K562 (cell line): ENCODE results near the gene STK36. TPM values are rescaled to one million over a fixed set of nuclear protein-coding genes. Genes with fewer than 3 reads are reported as not detected.

Source experiments
- ATAC-seq: fragments of 200-7000 bp; cut with Tn5 transposase; 3 replicates; pipeline ENCODE4 v1.9.1; 2020; ENCODE audit warnings: moderate library complexity
- BruUV-seq: library from RNA; stranded (reverse); fragments of 400-500 nt; replicated peaks from 2 replicates; lab custom pipeline; 2021; lab: Mats Ljungman, UMichigan
- CTCF ChIA-PET: fragments of 300-600 bp; formaldehyde crosslinking; extraction: SDS; loops from one replicate; lab custom pipeline; 2021; ENCODE audit warnings: low intra/inter-chr PET ratio; lab: Yijun Ruan, JAX
- POLR2A ChIA-PET: fragments of 300-600, 350-650 bp; sonication (Branson Sonifier 250); formaldehyde crosslinking; extraction: SDS; loops from one replicate; lab custom pipeline; 2021; ENCODE audit warnings: antibody characterized with exemption, inconsistent platforms; lab: Yijun Ruan, JAX
- DNase-seq, 4 experiments: peaks; one replicate each; pipeline versions ENCODE4 v3.0.0 to v3.0.0-alpha.2; 2011 to 2018; ENCODE audit warnings: low spot score in 3 of 4, mixed read lengths in 3 of 4; ENCODE audit errors: extremely low read depth in 1 of 4
- FAIRE-seq: peaks from 2 replicates; lab custom pipeline; 2011; peaks lifted over from hg19 to GRCh38; lab: Jason Lieb, UNC
- H2AFZ ChIP-seq: 2 replicates; pipeline ENCODE4 v1.6.0; 2011; ENCODE audit warnings: low read depth, low read length, control low read depth, inconsistent platforms
- H3K27ac ChIP-seq: fragments of 200-600 bp; 3 replicates; pipeline ENCODE4 v1.8.0; 2011; ENCODE audit warnings: low read depth, mild to moderate bottlenecking, control low read depth, inconsistent platforms, low read length, moderate library complexity, mixed read lengths; ENCODE audit errors: extremely low read depth
- H3K27me3 ChIP-seq, 2 experiments: fragments of 300-600 bp in 1 of 2; 2 replicates in 1 of 2; 3 replicates in 1 of 2; pipeline versions ENCODE4 v1.6.0 to v1.8.0; 2011; ENCODE audit warnings: inconsistent platforms in 2 of 2, low read length in 2 of 2, mild to moderate bottlenecking in 1 of 2, mixed read lengths in 1 of 2, moderate library complexity in 1 of 2; ENCODE audit not compliant: control insufficient read depth in 2 of 2, insufficient read depth in 2 of 2
- H3K36me3 ChIP-seq: fragments of 300-600 bp; 3 replicates; pipeline ENCODE4 v1.8.0; 2011; ENCODE audit warnings: mild to moderate bottlenecking, low read length, inconsistent platforms; ENCODE audit not compliant: control insufficient read depth, insufficient read depth
- H3K4me1 ChIP-seq, 2 experiments: fragments of 200-600 bp in 1 of 2; replicated peaks in 1 of 2; 2 replicates in 1 of 2; 3 replicates in 1 of 2; pipeline versions ENCODE4 v1.5.1 to v1.8.0; 2011; ENCODE audit warnings: inconsistent platforms in 2 of 2, low read length in 2 of 2, mild to moderate bottlenecking in 1 of 2, mixed read lengths in 1 of 2, moderate library complexity in 1 of 2; ENCODE audit not compliant: control insufficient read depth in 2 of 2, insufficient read depth in 2 of 2
- H3K4me2 ChIP-seq: 2 replicates; pipeline ENCODE4 v1.6.1; 2011; ENCODE audit warnings: low read length, control low read depth, inconsistent platforms, mixed read lengths; ENCODE audit not compliant: insufficient read depth
- H3K4me3 ChIP-seq: fragments of 200-600 bp; sonication (generic), shearing (Covaris generic); 2 replicates; pipeline ENCODE4 v1.5.1; 2016; ENCODE audit warnings: control low read depth, inconsistent platforms
- H3K79me2 ChIP-seq: fragments of 200-600 bp; 3 replicates; pipeline ENCODE4 v1.8.0; 2011; ENCODE audit warnings: low read length, inconsistent platforms; ENCODE audit not compliant: control insufficient read depth, insufficient read depth
- H3K9ac ChIP-seq, 2 experiments: 2 replicates each; pipeline versions ENCODE4 v1.6.0 to v1.6.1; 2011; ENCODE audit warnings: low read depth in 2 of 2, low read length in 2 of 2, control low read depth in 1 of 2, inconsistent platforms in 1 of 2, mild to moderate bottlenecking in 1 of 2, mixed read lengths in 1 of 2; ENCODE audit not compliant: insufficient read depth in 1 of 2
- H3K9me1 ChIP-seq: one replicate; pipeline ENCODE4 v1.6.0; 2011; ENCODE audit warnings: inconsistent platforms, mild to moderate bottlenecking, low read length, moderate library complexity; ENCODE audit not compliant: control insufficient read depth, insufficient read depth
- H3K9me3 ChIP-seq: replicated peaks from 2 replicates; pipeline ENCODE4 v1.5.1; 2011; ENCODE audit warnings: low read depth, low read length, inconsistent platforms; ENCODE audit not compliant: control insufficient read depth, insufficient read depth
- H4K20me1 ChIP-seq: replicated peaks from 2 replicates; pipeline ENCODE4 v1.6.1; 2011; ENCODE audit warnings: low read length, inconsistent platforms, mixed read lengths; ENCODE audit not compliant: control insufficient read depth, insufficient read depth
- BCLAF1 ChIP-seq, 2 experiments: fragments of 450-650 bp in 1 of 2; IDR thresholded peaks; 2 replicates each; pipeline ENCODE4 v1.6.1; 2011 to 2017; ENCODE audit warnings: low read depth in 2 of 2, antibody characterized with exemption in 1 of 2, borderline replicate concordance in 1 of 2, low read length in 1 of 2, mild to moderate bottlenecking in 1 of 2, mixed read lengths in 1 of 2; ENCODE audit not compliant: control insufficient read depth in 1 of 2
- CREB1 ChIP-seq, 2 experiments: sonication (generic) in 1 of 2; formaldehyde crosslinking in 1 of 2; IDR thresholded peaks; 2 replicates each; pipeline versions ENCODE4 v1.6.1 to v1.8.0; 2012 to 2022; ENCODE audit warnings: inconsistent platforms in 1 of 2, mild to moderate bottlenecking in 1 of 2, missing genetic modification reagents in 1 of 2, moderate library complexity in 1 of 2
- FOXK1 ChIP-seq: sonication (generic); formaldehyde crosslinking; IDR thresholded peaks from 2 replicates; pipeline ENCODE4 v1.8.0; 2022; ENCODE audit warnings: missing genetic modification reagents, mild to moderate bottlenecking, borderline replicate concordance
- NFIX ChIP-seq: fragments of 250-450 bp; sonication (Bioruptor Pico); IDR thresholded peaks from 2 replicates; pipeline ENCODE4 v1.4.0; 2020; ENCODE audit warnings: low read depth, mild to moderate bottlenecking, moderate library complexity
- NR2F6 ChIP-seq: fragments of 450-650 bp; formaldehyde crosslinking; IDR thresholded peaks from 2 replicates; pipeline ENCODE4 v1.4.0; 2020; ENCODE audit warnings: mild to moderate bottlenecking
- RB1 ChIP-seq: fragments of 450-650 bp; IDR thresholded peaks from 2 replicates; pipeline ENCODE4 v1.6.1; 2017; ENCODE audit warnings: low read depth, mild to moderate bottlenecking
- RBM15 ChIP-seq: fragments of 200-400 bp; formaldehyde crosslinking; IDR thresholded peaks from 2 replicates; pipeline ENCODE4 v1.6.1; 2018; ENCODE audit warnings: mild to moderate bottlenecking, low read length, moderate library complexity; ENCODE audit not compliant: insufficient read depth
- TOE1 ChIP-seq, 2 experiments: fragments of 450-650 bp in 1 of 2; sonication (generic) in 1 of 2; formaldehyde crosslinking in 1 of 2; IDR thresholded peaks; 2 replicates each; pipeline versions ENCODE4 v1.7.1 to v1.8.0; 2016 to 2022; ENCODE audit warnings: borderline replicate concordance in 2 of 2, mild to moderate bottlenecking in 2 of 2, antibody characterized with exemption in 1 of 2, inconsistent platforms in 1 of 2, low read depth in 1 of 2, missing genetic modification reagents in 1 of 2, moderate library complexity in 1 of 2
- WGBS: fragments of 100-300 bp; shearing (Covaris generic); methylation state at CpG from one replicate; pipeline ENCODE4 v1.1.6; 2016; ENCODE audit warnings: low coverage, mixed read lengths; ENCODE audit not compliant: insufficient coverage; ENCODE audit errors: missing lambda C conversion rate; 5-methylcytosine and 5-hydroxymethylcytosine counted together
- in situ Hi-C: fragments of 300-500 bp; cut with MboI; formaldehyde crosslinking; loops from 4 replicates; pipeline ENCODE4 v1.15.0; 2018; ENCODE audit warnings: inconsistent platforms, mixed read lengths
- intact Hi-C: fragments of 100-400 bp; cut with micrococcal nuclease; formaldehyde crosslinking; loops from 2 replicates; pipeline ENCODE4 v1.14.2; 2022
- polyA plus RNA-seq, 8 experiments: library from polyadenylated mRNA; depleted of rRNA in 4 of 8; stranded (reverse) in 5 of 8; unstranded in 3 of 8; fragments of >200 nt; fragmentation: Nextera tagmentation in 2 of 8; fragmentation: Illumina TruSeq in 1 of 8; extraction: Ambion mirVana in 2 of 8; extraction: Trizol in 1 of 8; gene quantifications; 2 replicates each; pipeline versions ENCODE4 v1.2.1 to v1.2.3, GENCODE V29; 2011 to 2014; ENCODE audit warnings: inconsistent platforms in 1 of 8, missing spikeins in 1 of 8
- total RNA-seq, 7 experiments: library from RNA; depleted of rRNA in 6 of 7; stranded (reverse); fragments of >200 nt in 6 of 7; fragmentation: Illumina TruSeq in 2 of 7; extraction: Trizol in 2 of 7; gene quantifications; 2 replicates each; pipeline versions ENCODE4 v1.2.1 to v1.2.3, GENCODE V29; 2011 to 2021; ENCODE audit warnings: low replicate concordance in 1 of 7

Gene STK36
- total and polyA plus RNA-seq, 9 of the 15 experiments (the other 6 are each of a cell fraction or from before 2014, with no cell fraction given): 3.5 to 12.4 (median 6.7) TPM

GRCh38 chr2:218655751-218656150, 16.1 kb upstream of the STK36 start:
- TF ChIP-seq BCLAF1 (IDR thresholded peaks at IDR 0.05; ENCODE audit: borderline replicate concordance in 1 of 2, control insufficient read depth in 1 of 2, low read depth in 2 of 2, low read length in 1 of 2): no peak
- no peak for TF ChIP-seq NR2F6 (CRISPR knock-in tag)
- no peak for TF ChIP-seq TOE1 (IDR thresholded peaks at IDR 0.05; ENCODE audit: borderline replicate concordance)
- TF ChIP-seq TOE1 (CRISPR knock-in tag; IDR thresholded peaks at IDR 0.05; ENCODE audit: borderline replicate concordance, low read depth): no peak
- no peak for TF ChIP-seq FOXK1
- no peak for TF ChIP-seq CREB1 (IDR thresholded peaks at IDR 0.05)
- TF ChIP-seq CREB1 (CRISPR knock-in tag; IDR thresholded peaks at IDR 0.05): no peak
- TF ChIP-seq NFIX (CRISPR knock-in tag): no peak
- no peak for TF ChIP-seq RB1
- no peak for TF ChIP-seq RBM15
- no peak for FAIRE-seq
- Histone ChIP-seq H3K79me2 (peaks cover 30% of the 10 kb centered on the region), H3K9ac (0 out of 4 replicates have a peak overlapping the region, but pooled peaks of 1 of the 2 experiments have one; percentile 27), H3K4me2 (no peak overlapping the region), H3K4me3 (no peak overlapping the region), H3K36me3 (peaks cover 63% of the 10 kb centered on the region; the same call in 2 of the 3 replicates), H3K4me1 (peaks cover 6 to 14% of the 10 kb centered on the region in 2 experiments; a peak in 3 of 5 replicates), H4K20me1 (no peaks in the 10 kb centered on the region), H3K9me1 (peaks cover 6% of the 10 kb centered on the region), H3K27ac (no peak overlapping the region), H2AFZ (no peak overlapping the region), H3K27me3 (no peaks in the 10 kb centered on the region), H3K9me3 (no peaks in the 10 kb centered on the region)
- intact Hi-C loops (no loop called here), in situ Hi-C loops (no loop called here)
- ChIA-PET POLR2A (no interaction called here), CTCF (no interaction called here)
- ATAC-seq: no peak
- BruUV-seq: no TSS peak
- DNase-seq: no peak
- WGBS: 95% methylated on average over 2 of the region's 2 CpGs
